SK-N-MC (cell line): ENCODE measurements around the gene TBKBP1.

Experiments used
- EZH2 ChIP-seq: fragments of 200-600 bp; sonication (generic); IDR thresholded peaks from one replicate; pipeline ENCODE4 v1.6.1; 2017; ENCODE audit warnings: antibody characterized with exemption
- FOXP2 ChIP-seq: optimal IDR thresholded peaks from 2 replicates; pipeline ENCODE3; 2011; ENCODE audit warnings: mild to moderate bottlenecking, moderate library complexity; ENCODE audit not compliant: insufficient read depth; ENCODE audit errors: extremely low read length, control extremely low read depth
- POLR2AphosphoS5 ChIP-seq: IDR thresholded peaks from 2 replicates; pipeline ENCODE4 v1.6.1; 2012; ENCODE audit warnings: mild to moderate bottlenecking, low read depth, low read length, borderline replicate concordance

DNA sequence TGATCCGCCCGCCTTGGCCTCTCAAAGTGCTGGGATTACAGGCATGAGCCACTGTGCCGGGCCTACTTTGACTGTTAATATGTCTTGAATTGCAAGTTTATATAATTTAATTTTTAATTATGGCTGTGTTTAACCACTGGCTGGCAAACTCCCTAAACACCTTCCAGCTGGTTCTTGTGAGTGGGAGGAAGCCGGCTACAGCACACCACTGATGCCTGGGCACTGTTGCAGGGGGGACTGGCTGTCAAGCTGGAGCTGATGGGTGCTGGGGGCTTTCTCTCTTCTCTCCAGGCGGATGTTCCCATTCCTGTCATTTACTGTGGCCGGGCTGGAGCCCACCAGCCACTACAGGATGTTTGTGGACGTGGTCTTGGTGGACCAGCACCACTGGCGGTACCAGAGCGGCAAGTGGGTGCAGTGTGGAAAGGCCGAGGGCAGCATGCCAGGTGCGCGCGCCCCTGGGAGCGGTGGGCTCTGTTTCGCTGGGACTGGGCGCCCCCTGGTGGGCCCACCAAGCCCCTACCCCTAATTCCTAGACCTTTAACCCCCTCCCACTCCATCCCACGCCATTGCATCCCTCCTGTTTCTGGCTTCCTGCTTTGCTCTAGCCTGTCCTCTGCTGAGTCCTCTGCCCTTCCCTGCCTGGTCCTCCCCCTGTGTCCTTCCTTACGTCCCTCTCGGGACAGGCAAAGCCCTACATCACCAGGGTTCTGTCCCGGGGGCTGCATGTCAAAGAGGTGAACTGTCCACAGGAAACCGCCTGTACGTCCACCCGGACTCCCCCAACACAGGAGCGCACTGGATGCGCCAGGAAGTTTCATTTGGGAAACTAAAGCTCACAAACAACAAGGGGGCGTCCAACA, 48.6 kb downstream of the TBKBP1 start:
- TF ChIP-seq POLR2AphosphoS5, result no peak
- TF ChIP-seq EZH2, result no peak
- TF ChIP-seq FOXP2, result no peak
